Measurements from ENCODE around the gene IGLL5. TPM values are rescaled to one million over a fixed set of nuclear protein-coding genes. Genes with fewer than 3 reads are reported as not detected.

Gene IGLL5
- polyA plus RNA-seq, 1 of the 3 experiments (the other 2 are of a cell fraction), result not detected

GRCh38 chr22:22838148-22838786 is 49.3 kb upstream of the IGLL5 start:
- Histone ChIP-seq H3K27ac (ENCODE audit: low read depth in 2 of 2, low read length in 1 of 2) (no peak overlapping the region), H3K9ac (no peak overlapping the region), H3K4me1 (ENCODE audit: control insufficient read depth in 1 of 2, insufficient read depth in 2 of 2, low read depth in 1 of 2, low read length in 1 of 2) (peaks cover 0 to 3% of the 10 kb centered on the region in 2 experiments; a peak in 1 of 4 replicates), H4K20me1 (ENCODE audit: insufficient read depth) (no peaks in the 10 kb centered on the region), H3F3A (replicated peaks; ENCODE audit: insufficient read depth) (no peaks in the 10 kb centered on the region), H3K4me3 (ENCODE audit: low read depth in 2 of 2, low read length in 1 of 2) (no peak overlapping the region), H2AFZ (ENCODE audit: low read depth) (no peak overlapping the region), H3K9me3 (no peaks in the 10 kb centered on the region), H3K4me2 (no peak overlapping the region), H3K27me3 (ENCODE audit: insufficient read depth) (no peaks in the 10 kb centered on the region; the same call in 1 of the 2 replicates), H3K9me2 (no peaks in the 10 kb centered on the region), H3K79me2 (ENCODE audit: insufficient read depth) (no peaks in the 10 kb centered on the region), H3K36me3 (replicated peaks in 1 of 2; ENCODE audit: control insufficient read depth in 1 of 2, insufficient read depth in 2 of 2, low read length in 1 of 2) (no peaks in the 10 kb centered on the region)
- no peak for TF ChIP-seq FOSL2 (IDR thresholded peaks at IDR 0.05; ENCODE audit: borderline replicate concordance, low read depth)
- no peak for TF ChIP-seq TCF12 (IDR thresholded peaks at IDR 0.05)
- no peak for TF ChIP-seq TEAD4 (IDR thresholded peaks at IDR 0.05; ENCODE audit: borderline replicate concordance, insufficient read depth)
- TF ChIP-seq YY1 (IDR thresholded peaks at IDR 0.05; ENCODE audit: low read depth), result no peak
- no peak for TF ChIP-seq SMC3 (IDR thresholded peaks at IDR 0.05; ENCODE audit: low read depth, low read length)
- no peak for TF ChIP-seq PBX3 (IDR thresholded peaks at IDR 0.05)
- no peak for TF ChIP-seq IRF3 (IDR thresholded peaks at IDR 0.05; ENCODE audit: low read depth, low read length)
- TF ChIP-seq RFX5 (IDR thresholded peaks at IDR 0.05; ENCODE audit: low read length), result no peak
- no peak for TF ChIP-seq RAD21 (IDR thresholded peaks at IDR 0.05; ENCODE audit: low read length)
- TF ChIP-seq USF2 (IDR thresholded peaks at IDR 0.05; ENCODE audit: borderline replicate concordance, low read depth, low read length), result no peak
- TF ChIP-seq MEF2A (IDR thresholded peaks at IDR 0.05; ENCODE audit: borderline replicate concordance, low read depth), result no peak
- no peak for TF ChIP-seq CTCF (IDR thresholded peaks at IDR 0.05)
- TF ChIP-seq CHD2 (IDR thresholded peaks at IDR 0.05; ENCODE audit: low read length, partially characterized antibody), result no peak
- no peak for TF ChIP-seq GABPA (IDR thresholded peaks at IDR 0.05; ENCODE audit: low read depth)
- TF ChIP-seq SIN3A (IDR thresholded peaks at IDR 0.05; ENCODE audit: borderline replicate concordance, low read depth, low read length), result no peak
- TF ChIP-seq JUND (IDR thresholded peaks at IDR 0.05), result no peak
- no peak for TF ChIP-seq RCOR1 (IDR thresholded peaks at IDR 0.05; ENCODE audit: low read length)
- TF ChIP-seq ZBTB33 (IDR thresholded peaks at IDR 0.05; ENCODE audit: borderline replicate concordance, low read depth), result no peak
- no peak for TF ChIP-seq RXRA (IDR thresholded peaks at IDR 0.05; ENCODE audit: borderline replicate concordance, low read depth)
- TF ChIP-seq MAX (IDR thresholded peaks at IDR 0.05; ENCODE audit: low read depth), result no peak
- CTCF ChIA-PET, result interaction anchor here (1.2 to 4.5 kb wide), 5 partner anchors 10 to 415 kb away, joined by 3 to 43 read pairs (median 4); no protein-coding TSS in a partner anchor
- DNase-seq, result no peak
- WGBS (ENCODE audit: low lambda C conversion rate), result 53% methylated on average over 5 of the region's 5 CpGs
- POLR2A ChIA-PET, result no interaction called here

Measured in SK-N-SH (cell line).